HepG2 (cell line): ENCODE results near the gene GPS1. TPM values are rescaled to one million over a fixed set of nuclear protein-coding genes. Genes with fewer than 3 reads are reported as not detected.

Source experiments
- DNMT1 ChIP-seq: sonication (generic); formaldehyde crosslinking; IDR thresholded peaks from 2 replicates; pipeline ENCODE4 v1.5.1; 2020; ENCODE audit warnings: mild to moderate bottlenecking, missing genetic modification reagents
- FOXC1 ChIP-seq: sonication (generic); formaldehyde crosslinking; IDR thresholded peaks from 2 replicates; pipeline ENCODE4 v1.8.0; 2022; ENCODE audit warnings: mild to moderate bottlenecking, missing genetic modification reagents, borderline replicate concordance
- HOXA9 ChIP-seq: sonication (generic); formaldehyde crosslinking; IDR thresholded peaks from 2 replicates; pipeline ENCODE4 v1.8.1; 2022; ENCODE audit warnings: missing genetic modification reagents, mild to moderate bottlenecking, moderate library complexity, borderline replicate concordance
- NFKBIZ ChIP-seq: IDR thresholded peaks from 2 replicates; pipeline ENCODE4 v1.6.1; 2018; ENCODE audit warnings: missing genetic modification reagents, missing compliant biosample characterization
- PRDM15 ChIP-seq: sonication (generic); formaldehyde crosslinking; IDR thresholded peaks from 2 replicates; pipeline ENCODE4 v1.4.0; 2020; ENCODE audit warnings: missing genetic modification reagents
- SP140L ChIP-seq: sonication (generic); formaldehyde crosslinking; IDR thresholded peaks from 2 replicates; pipeline ENCODE4 v1.4.0; 2020; ENCODE audit warnings: missing genetic modification reagents, borderline replicate concordance
- XRCC5 ChIP-seq: fragments of 200-400 bp; formaldehyde crosslinking; optimal IDR thresholded peaks from 2 replicates; pipeline ENCODE3; 2017; ENCODE audit warnings: mild to moderate bottlenecking, low read length
- ZNF124 ChIP-seq: sonication (generic); formaldehyde crosslinking; IDR thresholded peaks from 2 replicates; pipeline ENCODE4 v1.4.0; 2020; ENCODE audit warnings: missing genetic modification reagents
- ZNF136 ChIP-seq: sonication (generic); formaldehyde crosslinking; IDR thresholded peaks from 2 replicates; pipeline ENCODE4 v1.8.1; 2022; ENCODE audit warnings: low read depth, mild to moderate bottlenecking, moderate library complexity, missing genetic modification reagents
- ZNF296 ChIP-seq: sonication (generic); formaldehyde crosslinking; conservative IDR thresholded peaks from 2 replicates; pipeline ENCODE4 v1.5.0; 2020; ENCODE audit warnings: mild to moderate bottlenecking, missing genetic modification reagents
- ZNF414 ChIP-seq: sonication (generic); formaldehyde crosslinking; IDR thresholded peaks from 2 replicates; pipeline ENCODE4 v1.5.0; 2020; ENCODE audit warnings: missing genetic modification reagents
- ZNF430 ChIP-seq: sonication (generic); formaldehyde crosslinking; IDR thresholded peaks from 2 replicates; pipeline ENCODE4 v1.9.0; 2021; ENCODE audit warnings: mild to moderate bottlenecking, missing genetic modification reagents
- ZNF550 ChIP-seq: sonication (generic); formaldehyde crosslinking; IDR thresholded peaks from 2 replicates; pipeline ENCODE4 v1.4.0; 2020; ENCODE audit warnings: mild to moderate bottlenecking, missing genetic modification reagents, borderline replicate concordance
- ZNF567 ChIP-seq: sonication (generic); formaldehyde crosslinking; IDR thresholded peaks from 2 replicates; pipeline ENCODE4 v1.8.1; 2023; ENCODE audit warnings: mild to moderate bottlenecking, missing genetic modification reagents, borderline replicate concordance
- ZNF614 ChIP-seq: IDR thresholded peaks from 2 replicates; pipeline ENCODE4 v1.6.1; 2018; ENCODE audit warnings: missing biosample characterization, missing genetic modification reagents, inconsistent platforms, borderline replicate concordance
- ZNF724P ChIP-seq: sonication (generic); formaldehyde crosslinking; IDR thresholded peaks from 2 replicates; pipeline ENCODE4 v1.8.0; 2022; ENCODE audit warnings: missing genetic modification reagents, borderline replicate concordance
- ZNF770 ChIP-seq: sonication (generic); formaldehyde crosslinking; IDR thresholded peaks from 2 replicates; pipeline ENCODE4 v1.5.0; 2020; ENCODE audit warnings: mild to moderate bottlenecking, missing genetic modification reagents
- ZNF83 ChIP-seq: sonication (generic); formaldehyde crosslinking; IDR thresholded peaks from 2 replicates; pipeline ENCODE4 v1.4.0; 2020; ENCODE audit warnings: missing genetic modification reagents, mild to moderate bottlenecking, borderline replicate concordance
- polyA plus RNA-seq, 8 experiments: library from polyadenylated mRNA; depleted of rRNA in 3 of 8; stranded (reverse) in 7 of 8; unstranded in 1 of 8; fragments of >200 nt; fragmentation: Illumina TruSeq in 4 of 8; extraction: Trizol in 4 of 8; gene quantifications; 2 replicates each; pipeline versions ENCODE4 v1.2.1 to v1.2.3, GENCODE V29; 2011 to 2016; ENCODE audit warnings: low read depth in 4 of 8, missing spikeins in 1 of 8, mixed read lengths in 1 of 8; ENCODE audit not compliant: insufficient read depth in 1 of 8
- total RNA-seq, 5 experiments: library from RNA; depleted of rRNA; stranded (reverse); fragments of >200 nt; fragmentation: Illumina TruSeq; extraction: Trizol; gene quantifications; 2 replicates each; pipeline ENCODE4 v1.2.3, GENCODE V29; 2016; ENCODE audit warnings: low read depth in 1 of 5
- TF ChIP-seq, protein P1 (sequence below): sonication (generic); formaldehyde crosslinking; IDR thresholded peaks from 2 replicates; pipeline ENCODE4 v1.4.0; 2020; ENCODE audit warnings: missing genetic modification reagents, borderline replicate concordance
- TF ChIP-seq, protein P2 (sequence below): sonication (generic); formaldehyde crosslinking; IDR thresholded peaks from 2 replicates; pipeline ENCODE4 v1.5.1; 2020; ENCODE audit warnings: missing genetic modification reagents, mild to moderate bottlenecking, borderline replicate concordance

The GPS1 gene
- total and polyA plus RNA-seq, 2 of the 13 experiments (the other 11 are each of a cell fraction or from before 2014, with no cell fraction given) = 124 to 128 TPM

GRCh38 chr17:82039695-82040299, 11.9 kb upstream of the GPS1 start (continued):
- TF ChIP-seq ZNF414 (CRISPR knock-in tag) (no peak), ZNF724P (CRISPR knock-in tag) (no peak), HOXA9 (CRISPR knock-in tag) (no peak), ZNF124 (no peak), FOXC1 (CRISPR knock-in tag) (no peak), PRDM15 (CRISPR knock-in tag) (no peak), ZNF83 (0 out of 2 replicates have a peak, but pooled peaks have one; percentile 52), ZNF614 (CRISPR knock-in tag) (peak; percentile 33; the same call in 1 of the 2 replicates), ZNF550 (no peak), NFKBIZ (CRISPR knock-in tag) (no peak), DNMT1 (CRISPR knock-in tag) (no peak), XRCC5 (peak; percentile 31), ZNF770 (CRISPR knock-in tag) (no peak), ZNF296 (CRISPR knock-in tag) (no peak), ZNF567 (CRISPR knock-in tag) (no peak), ZNF136 (CRISPR knock-in tag) (no peak), ZNF430 (peak; percentile 50; the same call in 1 of the 2 replicates), SP140L (CRISPR knock-in tag) (no peak)
- TF ChIP-seq, protein P1, sequence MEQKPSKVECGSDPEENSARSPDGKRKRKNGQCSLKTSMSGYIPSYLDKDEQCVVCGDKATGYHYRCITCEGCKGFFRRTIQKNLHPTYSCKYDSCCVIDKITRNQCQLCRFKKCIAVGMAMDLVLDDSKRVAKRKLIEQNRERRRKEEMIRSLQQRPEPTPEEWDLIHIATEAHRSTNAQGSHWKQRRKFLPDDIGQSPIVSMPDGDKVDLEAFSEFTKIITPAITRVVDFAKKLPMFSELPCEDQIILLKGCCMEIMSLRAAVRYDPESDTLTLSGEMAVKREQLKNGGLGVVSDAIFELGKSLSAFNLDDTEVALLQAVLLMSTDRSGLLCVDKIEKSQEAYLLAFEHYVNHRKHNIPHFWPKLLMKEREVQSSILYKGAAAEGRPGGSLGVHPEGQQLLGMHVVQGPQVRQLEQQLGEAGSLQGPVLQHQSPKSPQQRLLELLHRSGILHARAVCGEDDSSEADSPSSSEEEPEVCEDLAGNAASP (CRISPR knock-in tag) = peak; percentile 48; the same call in 1 of the 2 replicates
- TF ChIP-seq, protein P2, sequence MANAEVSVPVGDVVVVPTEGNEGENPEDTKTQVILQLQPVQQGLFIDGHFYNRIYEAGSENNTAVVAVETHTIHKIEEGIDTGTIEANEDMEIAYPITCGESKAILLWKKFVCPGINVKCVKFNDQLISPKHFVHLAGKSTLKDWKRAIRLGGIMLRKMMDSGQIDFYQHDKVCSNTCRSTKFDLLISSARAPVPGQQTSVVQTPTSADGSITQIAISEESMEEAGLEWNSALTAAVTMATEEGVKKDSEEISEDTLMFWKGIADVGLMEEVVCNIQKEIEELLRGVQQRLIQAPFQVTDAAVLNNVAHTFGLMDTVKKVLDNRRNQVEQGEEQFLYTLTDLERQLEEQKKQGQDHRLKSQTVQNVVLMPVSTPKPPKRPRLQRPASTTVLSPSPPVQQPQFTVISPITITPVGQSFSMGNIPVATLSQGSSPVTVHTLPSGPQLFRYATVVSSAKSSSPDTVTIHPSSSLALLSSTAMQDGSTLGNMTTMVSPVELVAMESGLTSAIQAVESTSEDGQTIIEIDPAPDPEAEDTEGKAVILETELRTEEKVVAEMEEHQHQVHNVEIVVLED (CRISPR knock-in tag) = peak; percentile 45; the same call in 1 of the 2 replicates
